Thoracic aorta (tissue), 2 donors: ENCODE results near the gene RNF4. TPM values are rescaled to one million over a fixed set of nuclear protein-coding genes. Genes with fewer than 3 reads are reported as not detected.
A peak's percentile ranks its signal among the peaks of the same experiment; 100 is the strongest.
"Not testable (repeated sequence)": the region's sequence is repeated elsewhere in the genome, so short reads cannot be mapped to it uniquely, and the experiment has no call there.

Experiments
- ATAC-seq: fragments of 150-250 bp; one replicate; pipeline ENCODE4 v1.8.0; 2017; ENCODE audit warnings: low read depth; ENCODE audit not compliant: insufficient number of reproducible peaks, low FRiP score
- DNase-seq: peaks from one replicate; pipeline ENCODE4 v3.0.0-alpha.2; 2020; ENCODE audit warnings: low spot score
- H3K27ac ChIP-seq, 2 donors: fragments of 200-600 bp; sonication (generic); 1 replicate in 1 of 2; 2 replicates in 1 of 2; pipeline ENCODE4 v1.5.1; 2016; ENCODE audit warnings: mild to moderate bottlenecking in 2 of 2, moderate library complexity in 2 of 2
- H3K27me3 ChIP-seq: fragments of 200-600 bp; sonication (generic); replicated peaks from 2 replicates; pipeline ENCODE4 v1.6.0; 2016; ENCODE audit warnings: mild to moderate bottlenecking; ENCODE audit not compliant: insufficient read depth
- H3K36me3 ChIP-seq: fragments of 200-600 bp; sonication (generic); one replicate; pipeline ENCODE4 v1.5.1; 2016
- H3K4me1 ChIP-seq, 2 donors: fragments of 200-600 bp; sonication (generic); 1 replicate in 1 of 2; 2 replicates in 1 of 2; pipeline versions ENCODE4 v1.5.1 to v1.6.0; 2016; ENCODE audit warnings: low read depth in 2 of 2, mild to moderate bottlenecking in 1 of 2; ENCODE audit not compliant: control insufficient read depth in 1 of 2
- H3K4me3 ChIP-seq: fragments of 200-600 bp; sonication (generic); 2 replicates; pipeline ENCODE4 v1.5.1; 2016; ENCODE audit warnings: mild to moderate bottlenecking
- H3K9me3 ChIP-seq: fragments of 200-600 bp; sonication (generic); 2 replicates; pipeline ENCODE4 v1.5.1; 2016
- CTCF ChIP-seq: fragments of 200-600 bp; sonication (generic); IDR thresholded peaks from one replicate; pipeline ENCODE4 v1.5.1; 2019; ENCODE audit warnings: antibody characterized with exemption
- total RNA-seq, 2 donors: library from RNA; depleted of rRNA; stranded (reverse); fragments of >200 nt; gene quantifications; one replicate each; pipeline versions ENCODE4 v1.1.0 to v1.2.3, GENCODE V29; 2016

Gene RNF4
- total RNA-seq, 2 donors from 2014 or later = 29.8 to 83.1 TPM

- TF ChIP-seq CTCF = no peak
- no peak for DNase-seq
- H3K36me3 ChIP-seq = peaks cover 49% of the 10 kb centered on the region
- no peak for ATAC-seq
- peaks cover 6 to 19% of the 10 kb centered on the region in 2 donors for H3K4me1 ChIP-seq
- H3K9me3 ChIP-seq = no peaks in the 10 kb centered on the region
- no peaks in the 10 kb centered on the region for H3K27me3 ChIP-seq
- H3K27ac ChIP-seq = no peak overlapping the region
- H3K4me3 ChIP-seq = no peak overlapping the region
Measured at GRCh38 chr4:2512396-2513135, 43.7 kb downstream of the RNF4 start.

GRCh38 chr4:2514193-2514592 is 45.3 kb downstream of the RNF4 start:
- DNase-seq, H3K27ac ChIP-seq, ATAC-seq, H3K4me3 ChIP-seq, H3K27me3 ChIP-seq, H3K9me3 ChIP-seq: not testable (repeated sequence)
- Histone ChIP-seq H3K36me3 (peaks cover 45% of the 10 kb centered on the region), H3K4me1 (peaks cover 6 to 19% of the 10 kb centered on the region in 2 donors)

GRCh38 chr4:2514944-2515343 is 46.0 kb downstream of the RNF4 start:
- peaks cover 38% of the 10 kb centered on the region for H3K36me3 ChIP-seq
- not testable (repeated sequence) for DNase-seq, ATAC-seq, H3K4me3 ChIP-seq, H3K9me3 ChIP-seq, H3K27me3 ChIP-seq
- H3K4me1 ChIP-seq = peaks cover 6 to 19% of the 10 kb centered on the region in 2 donors
- peak overlapping the region in 1 of 2 donors; percentile 8 for H3K27ac ChIP-seq

- peaks cover 32% of the 10 kb centered on the region for H3K36me3 ChIP-seq
- H3K9me3 ChIP-seq = no peaks in the 10 kb centered on the region
- H3K4me1 ChIP-seq = peaks cover 6 to 19% of the 10 kb centered on the region in 2 donors
- H3K27me3 ChIP-seq = no peaks in the 10 kb centered on the region
- DNase-seq (no peak), ATAC-seq (no peak)
- H3K27ac ChIP-seq = peak overlapping the region; percentile 49 to 51
- H3K4me3 ChIP-seq = no peak overlapping the region
- TF ChIP-seq CTCF = no peak
Measured at GRCh38 chr4:2515830-2516550, 47.1 kb downstream of the RNF4 start.

GRCh38 chr4:2516635-2517034 is 47.7 kb downstream of the RNF4 start:
- H3K27ac ChIP-seq = peak overlapping the region; percentile 49 to 51
- H3K9me3 ChIP-seq = no peaks in the 10 kb centered on the region
- peaks cover 6 to 19% of the 10 kb centered on the region in 2 donors for H3K4me1 ChIP-seq
- peaks cover 30% of the 10 kb centered on the region for H3K36me3 ChIP-seq
- H3K4me3 ChIP-seq = no peak overlapping the region
- TF ChIP-seq CTCF = no peak
- H3K27me3 ChIP-seq = no peaks in the 10 kb centered on the region
- DNase-seq (no peak), ATAC-seq (no peak)

GRCh38 chr4:2526559-2526958 is 57.7 kb downstream of the RNF4 start:
- Histone ChIP-seq H3K4me1 (no peaks in the 10 kb centered on the region), H3K27ac (no peak overlapping the region), H3K4me3 (no peak overlapping the region), H3K27me3 (no peaks in the 10 kb centered on the region), H3K9me3 (no peaks in the 10 kb centered on the region), H3K36me3 (no peaks in the 10 kb centered on the region)
- ATAC-seq (no peak), DNase-seq (no peak)
- TF ChIP-seq CTCF = no peak
